GM23338 (cell line): Measurements from ENCODE around the gene CNN3.

ENCODE experiments used
- CTCF ChIP-seq, 2 experiments: fragments of 200-600 bp in 1 of 2; sonication (generic) in 1 of 2; conservative IDR thresholded peaks; 2 replicates each; pipeline versions ENCODE4 v1.5.1 to v1.6.1; 2016 to 2017; ENCODE audit warnings: antibody characterized with exemption in 2 of 2, low read depth in 2 of 2, mild to moderate bottlenecking in 2 of 2, moderate library complexity in 1 of 2
- ETS1 ChIP-seq: IDR thresholded peaks from 2 replicates; pipeline ENCODE4 v1.6.1; 2016; ENCODE audit warnings: antibody characterized with exemption
- EZH2 ChIP-seq: fragments of 200-600 bp; sonication (generic); IDR thresholded peaks from one replicate; pipeline ENCODE4 v1.8.0; 2017; ENCODE audit warnings: antibody characterized with exemption, mild to moderate bottlenecking, low read depth; ENCODE audit not compliant: unreplicated experiment
- REST ChIP-seq: IDR thresholded peaks from one replicate; pipeline ENCODE4 v1.6.1; 2018; ENCODE audit warnings: antibody characterized with exemption; ENCODE audit not compliant: unreplicated experiment
- STAT1 ChIP-seq: IDR thresholded peaks from one replicate; pipeline ENCODE4 v1.6.1; 2016; ENCODE audit warnings: antibody characterized with exemption; ENCODE audit not compliant: unreplicated experiment

GRCh38 chr1:94855307-94855700 lies 71.6 kb downstream of the CNN3 start:
- TF ChIP-seq CTCF (conservative IDR thresholded peaks at IDR 0.05; ENCODE audit: low read depth in 2 of 2) (no peak), STAT1 (no peak), ETS1 (no peak), EZH2 (no peak), REST (no peak)
